SK-MEL-5 (cell line): ENCODE results near the gene TM4SF20. TPM values are rescaled to one million over a fixed set of nuclear protein-coding genes. Genes with fewer than 3 reads are reported as not detected.
"Not testable (repeated sequence)": the region's sequence is repeated elsewhere in the genome, so short reads cannot be mapped to it uniquely, and the experiment has no call there.

Source experiments
- DNase-seq: peaks from one replicate; pipeline ENCODE4 v3.0.0-alpha.2; 2016; ENCODE audit warnings: low read depth, low spot score
- in situ Hi-C: cut with HindIII; loops from 2 replicates; pipeline ENCODE4 v1.10.0; 2016; ENCODE audit warnings: low sequenced_read_pairs, high pct_unique_total_duplicates, low pct_unique_long_range_greater_than_20kb
- total RNA-seq: library from RNA; depleted of rRNA; stranded (reverse); fragments of >200 nt; shearing (Covaris generic); gene quantifications from 2 replicates; pipeline ENCODE4 v1.2.3, GENCODE V29; 2014

The TM4SF20 gene
- total RNA-seq, 1 experiment from 2014 or later: not detected

DNA sequence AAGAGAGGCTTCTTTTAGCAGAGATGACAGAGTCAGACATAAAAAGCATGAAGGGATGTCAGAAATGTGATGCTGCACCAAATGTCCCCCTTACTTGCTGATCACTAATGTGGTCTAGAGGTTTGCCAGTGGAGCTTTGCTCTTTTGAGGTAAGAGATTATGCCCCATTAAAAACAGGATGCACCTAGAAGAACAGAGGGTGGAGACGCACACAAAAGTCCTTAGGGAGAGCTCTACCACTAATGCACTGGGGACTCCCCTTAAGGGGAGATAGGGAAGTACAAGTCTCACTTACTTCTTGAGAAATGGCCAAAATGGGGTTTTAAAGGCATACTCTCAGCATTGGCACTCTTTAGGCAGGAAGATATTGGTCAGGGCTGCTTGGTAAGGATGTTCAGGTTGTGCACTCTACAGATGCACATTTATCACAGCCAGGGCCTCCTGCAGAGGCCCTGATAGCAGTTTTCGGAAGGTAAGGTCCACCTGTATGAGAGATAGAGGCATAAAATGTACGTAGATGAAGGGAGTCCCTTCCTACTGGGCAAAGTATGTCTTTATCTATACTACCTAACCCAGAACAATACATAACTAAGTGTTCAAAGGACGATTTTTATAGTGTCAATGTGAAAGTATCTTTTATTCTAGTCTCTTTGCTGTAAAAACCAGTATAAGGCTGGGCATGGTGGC, 25.6 kb upstream of the TM4SF20 start:
- no peak for DNase-seq
- in situ Hi-C loops: no loop called here

DNA sequence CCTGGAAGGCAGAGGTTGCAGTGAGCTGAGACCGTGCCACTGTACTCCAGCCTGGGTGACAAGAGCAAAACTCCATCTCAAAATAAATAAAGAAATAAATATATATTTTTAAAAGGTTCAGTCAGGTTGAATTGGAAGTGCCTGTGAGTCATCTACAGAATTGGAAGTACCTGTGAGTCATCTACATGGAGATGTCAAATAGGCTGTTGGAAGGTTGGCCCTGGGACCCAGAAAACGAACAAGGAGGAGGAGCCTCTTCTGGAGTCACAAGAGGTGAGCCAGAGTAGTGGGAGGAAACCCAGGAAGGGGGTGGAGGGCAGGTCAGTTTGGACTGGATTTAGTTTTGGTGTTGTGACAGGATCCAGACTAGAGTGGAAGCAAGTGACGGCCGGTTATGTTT, 23.9 kb upstream of the TM4SF20 start:
- in situ Hi-C loops: no loop called here
- DNase-seq: no peak

DNA sequence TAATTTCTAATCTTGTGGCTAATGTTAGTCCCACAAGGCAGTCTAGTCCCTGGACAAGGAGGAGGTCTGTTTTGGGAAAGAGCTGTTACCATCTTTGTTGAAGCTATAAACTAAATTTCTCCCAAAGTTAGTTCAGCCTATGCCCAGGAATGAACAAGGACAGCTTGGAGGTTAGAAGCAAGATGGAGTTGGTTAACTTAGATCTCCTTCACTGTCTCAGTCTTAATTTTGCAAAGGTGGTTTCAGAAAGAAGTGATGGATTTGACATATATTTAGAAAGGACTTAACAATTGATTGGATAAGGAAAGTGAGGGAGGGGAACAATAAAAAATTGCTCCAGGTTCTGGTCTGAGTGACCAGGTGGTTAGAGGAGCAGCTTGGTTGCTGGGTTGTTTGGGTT, 23.2 kb upstream of the TM4SF20 start:
- in situ Hi-C loops: no loop called here
- no peak for DNase-seq

DNA sequence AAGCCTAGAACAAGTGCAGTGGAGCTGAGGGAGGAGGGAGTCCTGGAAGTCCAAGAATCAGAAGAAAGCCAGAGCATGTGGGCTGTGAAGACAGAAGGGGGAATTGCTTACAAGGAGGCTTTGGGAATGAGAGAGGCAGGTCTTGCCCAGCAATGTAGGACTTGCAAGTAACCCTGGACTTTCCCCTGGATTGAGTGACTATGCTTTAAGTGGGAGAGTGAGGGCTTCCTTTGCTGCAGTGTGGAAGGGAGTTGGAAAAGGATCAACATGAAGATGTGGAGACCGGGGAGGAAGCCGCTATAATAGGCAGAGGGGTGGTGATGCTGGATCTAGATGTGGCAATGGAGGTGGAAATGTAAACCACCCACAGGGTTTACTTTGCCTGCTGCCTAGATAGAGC, 22.4 kb upstream of the TM4SF20 start:
- no peak for DNase-seq
- in situ Hi-C loops: no loop called here

DNA sequence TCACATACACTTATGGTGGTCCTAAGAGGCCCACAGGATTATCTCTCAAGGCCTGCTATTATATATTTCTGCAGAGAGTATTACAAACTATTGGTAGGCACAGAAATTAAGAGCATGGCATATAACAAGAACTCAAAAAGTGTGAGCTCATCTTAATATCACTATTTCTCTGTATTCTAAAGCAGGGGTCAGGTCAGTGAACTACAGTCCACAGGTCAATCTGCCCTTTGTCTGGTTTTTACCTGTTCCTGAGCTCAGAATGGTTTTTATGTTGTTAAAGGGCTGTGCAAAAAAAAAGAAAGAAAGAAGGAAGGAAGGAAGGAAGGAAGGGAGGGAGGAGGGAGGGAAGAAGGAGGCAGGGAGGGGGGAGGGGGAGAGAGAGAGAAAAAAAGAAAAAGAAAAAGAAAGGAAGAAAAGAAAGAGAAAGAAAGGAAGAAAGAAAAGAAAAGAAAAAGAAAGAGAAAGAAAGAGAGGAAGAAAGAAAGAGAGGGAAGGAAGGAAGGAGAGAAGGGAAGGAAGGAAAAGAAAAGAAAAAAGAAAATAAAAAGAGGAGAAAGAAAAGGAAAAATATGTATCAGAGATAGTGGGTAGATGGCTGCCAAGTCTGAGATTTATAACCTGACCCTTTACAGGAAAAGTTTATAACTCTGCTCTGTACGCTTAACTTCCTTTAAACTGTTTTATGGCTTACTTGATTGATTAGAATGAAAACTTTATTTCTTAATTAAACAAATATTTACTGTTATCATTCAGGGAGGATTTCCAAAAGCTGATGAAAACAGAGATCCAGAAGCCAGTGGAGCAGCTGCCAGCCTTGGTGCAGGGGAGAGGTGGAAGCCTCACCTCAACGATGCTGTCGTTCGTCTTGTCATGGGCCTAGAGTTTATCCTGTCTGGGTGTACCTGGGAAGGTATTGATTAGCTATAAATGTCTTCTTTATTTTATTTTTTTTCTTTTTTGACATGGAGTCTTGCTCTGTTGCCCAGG, 19.9 kb upstream of the TM4SF20 start:
- in situ Hi-C loops: no loop called here
- DNase-seq: no peak

DNA sequence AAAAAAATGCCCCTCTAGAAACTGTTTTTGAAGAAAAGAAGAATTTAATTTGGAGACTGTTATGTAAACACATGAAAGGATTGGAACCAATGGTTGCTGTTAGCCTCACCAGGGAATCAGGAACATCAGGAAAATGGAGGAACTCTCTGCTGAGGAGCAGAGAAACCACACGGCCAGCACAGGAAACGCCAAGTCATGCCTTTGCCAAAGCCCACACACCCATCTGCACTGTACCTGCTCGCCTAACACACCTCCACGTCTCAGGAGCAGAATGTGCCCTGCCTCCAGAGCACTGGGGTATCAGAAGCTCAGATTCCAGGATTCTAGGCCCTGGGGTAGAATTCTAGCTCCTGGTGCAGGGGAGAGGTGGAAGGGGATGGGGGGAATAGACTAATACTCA, 18.5 kb upstream of the TM4SF20 start:
- in situ Hi-C loops: no loop called here
- no peak for DNase-seq

DNA sequence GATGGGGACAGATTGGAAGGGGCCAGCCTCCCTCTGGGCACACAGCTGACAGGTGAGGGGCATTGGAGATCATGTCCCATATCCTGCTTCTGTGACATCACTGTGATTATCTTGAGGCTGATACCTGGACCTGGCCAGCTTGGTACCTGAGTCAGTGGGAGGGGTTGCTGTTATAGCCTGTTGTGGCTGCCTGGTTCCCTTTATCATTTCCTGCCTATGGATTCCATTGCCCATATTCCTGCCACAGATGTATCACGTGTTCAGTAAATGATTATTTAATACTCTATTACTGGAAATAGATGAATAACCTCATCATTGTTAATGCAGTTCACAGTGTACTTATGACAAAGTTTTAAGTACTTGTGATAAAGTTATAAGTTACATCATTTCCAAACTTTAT, 16.4 kb upstream of the TM4SF20 start:
- no peak for DNase-seq
- in situ Hi-C loops: no loop called here

DNA sequence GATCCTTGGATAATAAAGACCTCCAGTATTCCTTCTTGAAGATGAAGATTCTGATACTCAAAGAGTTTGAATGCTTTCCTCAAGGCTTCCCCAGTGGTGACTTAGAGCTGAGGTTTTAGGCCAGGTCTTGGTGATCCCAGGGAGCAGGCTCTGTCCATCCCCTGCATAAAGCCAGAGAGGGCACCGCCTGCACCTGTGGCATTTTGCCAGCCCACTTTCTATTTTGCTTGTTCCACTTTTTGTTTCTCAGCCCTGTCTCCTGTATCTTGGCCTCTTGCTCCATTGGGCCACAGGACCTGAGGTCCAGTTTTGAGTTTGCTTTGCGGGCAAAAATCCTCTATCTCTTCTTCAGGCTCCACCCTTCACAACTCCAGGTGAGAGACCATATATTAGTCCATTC, 15.3 kb upstream of the TM4SF20 start:
- in situ Hi-C loops: no loop called here
- DNase-seq: no peak

DNA sequence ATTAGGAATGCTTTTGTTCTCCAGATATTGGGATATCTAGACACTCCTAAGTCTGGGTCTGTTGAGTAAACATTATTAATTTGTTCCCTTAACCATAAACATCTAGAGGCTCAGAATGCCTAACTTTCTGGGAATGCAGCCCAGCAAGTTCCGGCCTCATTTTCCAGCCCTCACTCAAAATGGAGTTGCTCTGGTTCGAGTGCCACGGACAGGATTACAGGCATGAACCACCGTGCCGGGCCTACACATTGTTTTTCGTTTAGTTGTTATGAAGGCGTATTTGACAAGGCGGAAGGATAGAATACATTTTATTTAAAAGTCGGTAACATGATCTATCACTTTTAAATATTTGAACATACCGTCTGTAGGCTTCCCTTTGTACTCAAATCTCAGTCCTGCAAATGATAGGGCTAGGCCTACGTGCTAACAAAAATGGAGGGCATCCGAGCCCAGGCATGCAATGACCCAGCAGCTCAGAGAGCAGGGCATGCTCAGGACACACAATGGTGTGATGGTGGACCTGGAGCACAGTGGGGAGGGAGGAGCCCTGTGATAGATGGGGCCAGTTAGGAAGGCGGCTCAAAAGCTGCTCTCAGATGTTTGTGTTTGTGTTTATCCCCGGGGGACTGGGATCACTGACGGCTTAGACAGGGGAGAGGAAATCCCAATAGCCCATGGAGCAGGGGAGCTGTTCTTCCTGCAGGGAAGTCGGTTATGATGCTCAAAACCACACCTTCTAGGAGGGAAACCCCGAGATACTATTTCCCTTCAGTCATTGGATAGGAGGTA, 11.6 kb upstream of the TM4SF20 start:
- DNase-seq: no peak
- in situ Hi-C loops: no loop called here

DNA sequence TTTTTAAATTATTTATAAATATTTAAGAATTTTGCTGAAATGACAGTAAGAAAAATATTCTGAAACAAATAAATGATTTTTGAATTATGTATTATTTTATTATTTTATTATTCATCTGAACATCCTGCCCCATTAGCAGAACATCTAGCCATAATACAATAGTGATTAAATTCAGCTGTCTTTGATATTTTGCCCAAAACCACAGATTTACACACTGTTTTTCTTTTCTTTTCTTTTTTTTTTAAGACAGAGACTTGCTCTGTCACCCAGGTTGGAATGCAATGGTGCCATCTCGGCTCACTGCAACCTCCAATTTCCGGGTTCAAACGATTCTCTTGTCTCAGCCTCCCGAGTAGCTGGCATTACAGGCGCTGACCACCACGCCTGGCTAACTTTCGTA, 10.6 kb upstream of the TM4SF20 start:
- DNase-seq: no peak
- in situ Hi-C loops: no loop called here

DNA sequence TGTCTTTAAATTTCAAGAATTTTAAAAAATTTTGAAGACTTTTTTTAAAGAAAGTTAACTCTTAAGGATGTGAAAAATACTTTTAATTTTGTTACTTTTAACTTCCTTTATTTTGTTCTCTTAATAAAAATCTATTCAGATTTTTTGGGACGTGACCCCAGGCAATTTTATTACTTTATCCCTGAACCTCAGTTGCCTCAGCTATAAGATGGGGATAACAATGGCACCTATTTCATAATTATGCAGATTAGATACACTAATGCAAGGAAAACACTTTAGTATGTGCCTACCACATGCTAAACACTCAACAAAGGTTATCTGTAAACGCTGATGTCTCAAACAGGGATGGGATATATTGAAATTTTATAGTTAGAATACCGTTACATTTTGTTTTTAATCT, 10.1 kb upstream of the TM4SF20 start:
- in situ Hi-C loops: no loop called here
- no peak for DNase-seq

DNA sequence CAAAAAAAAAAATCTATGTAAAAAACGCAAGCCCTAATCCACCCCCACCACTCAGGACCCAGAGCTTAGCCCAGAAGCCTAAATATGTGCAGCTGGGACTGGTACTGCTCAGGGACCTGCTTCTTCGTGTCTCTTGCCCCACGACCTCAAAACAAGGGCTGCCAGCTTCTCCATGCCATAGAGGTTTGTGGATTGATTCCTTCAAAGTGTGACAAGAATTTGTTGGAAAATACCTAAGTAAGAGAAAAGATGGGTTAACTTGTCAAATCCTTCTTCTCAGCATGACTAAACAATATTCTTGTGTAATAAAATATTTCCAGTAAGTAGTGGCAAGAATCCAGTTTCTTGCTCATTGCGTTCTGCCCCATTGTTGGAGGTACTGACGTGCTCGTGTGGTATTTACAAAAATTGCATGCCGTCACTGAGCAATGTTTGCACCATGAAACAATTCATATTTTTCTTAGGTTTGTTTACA, 9.5 kb upstream of the TM4SF20 start:
- in situ Hi-C loops: no loop called here
- DNase-seq: no peak

DNA sequence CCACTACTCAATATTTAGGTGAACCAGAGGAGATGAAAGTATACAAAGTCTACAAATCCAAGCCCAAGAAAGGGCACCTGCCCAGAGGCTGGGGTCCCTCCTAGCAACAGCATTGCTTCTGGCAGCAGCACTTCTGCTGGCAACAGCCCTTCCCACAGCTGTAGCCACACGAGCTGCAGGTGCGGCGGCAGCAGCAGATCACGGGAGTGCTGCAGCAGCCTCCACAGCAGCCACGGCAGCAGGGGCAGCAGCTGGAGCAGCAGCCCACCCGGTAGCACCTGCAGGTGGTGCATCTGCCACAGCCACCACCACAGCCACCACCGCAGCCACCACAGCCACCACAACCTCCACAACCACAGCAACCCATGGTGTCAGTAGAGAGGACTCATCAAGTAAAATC, 8.5 kb upstream of the TM4SF20 start, which contains the start of gene SCYGR1:
SCYGR1 (minus strand) TSS at position 367 of the 400 bp plus-strand sequence; CDS start at position 367, 0 bp downstream.
- in situ Hi-C loops, DNase-seq: not testable (repeated sequence)

DNA sequence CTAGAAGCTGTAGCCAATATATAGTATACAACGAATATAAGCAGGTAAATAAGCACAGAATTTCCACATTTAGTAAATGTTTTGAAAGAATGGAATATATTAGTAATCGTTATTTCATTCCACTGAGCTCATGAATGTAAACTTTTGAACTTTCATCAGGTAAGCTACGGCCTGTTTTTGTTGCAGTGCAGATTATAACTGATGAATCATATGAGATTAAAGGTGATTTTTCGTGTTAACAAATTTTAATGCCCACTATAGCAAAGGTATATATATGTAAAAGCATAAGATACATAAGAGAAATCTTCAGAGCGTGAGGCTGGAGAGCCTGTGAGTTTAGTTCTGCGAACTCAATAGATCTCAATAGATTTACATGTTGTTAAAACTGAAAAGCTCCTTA, 7.5 kb upstream of the TM4SF20 start:
- DNase-seq: no peak
- in situ Hi-C loops: no loop called here

DNA sequence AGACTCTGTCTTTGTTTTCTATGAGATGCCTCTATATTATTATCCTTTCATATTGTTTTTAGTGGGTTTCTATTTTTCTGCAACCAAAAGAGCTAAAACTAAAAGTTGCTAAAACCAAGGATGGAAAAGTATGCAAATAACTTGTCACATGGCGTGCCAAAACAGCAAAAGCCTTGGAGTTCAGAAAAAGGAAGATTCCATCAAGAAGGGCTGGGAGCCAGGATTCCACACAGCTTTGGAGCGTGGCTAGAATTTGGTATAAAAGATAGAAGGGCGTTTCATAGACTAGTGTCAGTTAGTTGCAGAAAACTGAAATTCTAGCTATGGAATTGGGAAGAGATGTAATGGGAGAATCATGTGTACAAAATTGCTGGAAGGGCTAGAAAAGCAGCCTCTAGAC, 4.6 kb upstream of the TM4SF20 start:
- DNase-seq: no peak
- in situ Hi-C loops: no loop called here

DNA sequence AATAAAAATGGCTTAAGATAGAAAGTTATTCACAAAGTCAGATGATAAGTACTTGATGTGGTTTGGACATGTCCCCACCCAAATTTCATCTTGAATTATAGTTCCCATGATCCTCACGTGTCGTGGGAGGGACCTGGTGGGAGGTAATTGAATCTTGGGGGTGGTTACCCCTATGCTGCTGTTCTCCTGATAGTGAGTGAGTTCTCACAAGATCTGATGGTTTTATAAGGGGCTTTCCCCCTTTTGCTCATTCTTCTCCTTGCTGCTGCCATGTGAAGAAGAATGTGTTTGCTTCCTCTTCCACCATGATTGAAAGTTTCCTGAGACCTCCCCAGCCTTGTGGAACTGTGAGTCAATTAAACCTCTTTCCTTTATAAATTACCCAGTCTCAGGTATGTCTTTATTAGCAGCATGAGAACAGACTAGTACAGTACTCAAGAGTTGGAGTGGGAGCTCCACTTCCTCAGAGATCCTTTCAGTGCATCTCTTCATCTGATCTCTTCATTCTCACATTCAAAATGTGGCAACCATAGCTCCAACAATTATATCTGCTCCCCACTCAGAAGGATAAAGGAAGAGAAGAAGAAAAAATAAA, 3.2 kb upstream of the TM4SF20 start:
- DNase-seq, in situ Hi-C loops: not testable (repeated sequence)

DNA sequence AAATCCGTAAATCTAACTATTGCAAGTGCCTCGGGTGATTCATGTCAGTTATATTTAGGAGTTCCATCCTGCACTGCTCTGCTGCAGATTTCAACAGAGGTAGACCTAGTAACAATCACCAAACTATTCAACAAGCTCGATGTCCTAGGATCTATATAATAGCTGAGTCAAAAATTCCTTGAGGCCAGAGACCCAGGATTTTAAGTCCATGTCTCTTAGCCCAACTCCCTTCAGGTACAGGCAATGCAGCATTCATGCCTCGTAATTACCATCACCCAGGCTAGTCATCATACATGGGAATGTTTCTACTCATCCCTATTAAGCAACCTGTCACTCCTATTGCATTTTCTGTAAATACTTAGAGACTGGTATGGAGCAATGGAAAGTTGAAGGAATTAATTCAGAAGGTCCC, 729 bp downstream of the TM4SF20 start:
- in situ Hi-C loops: no loop called here
- no peak for DNase-seq
